GM18867 (cell line): Measurements from ENCODE around the gene DKK3.

Experiments used
- ATAC-seq: cut with Tn5 transposase; IDR thresholded peaks from one replicate; pipeline ENCODE4 v1.9.1; 2021; ENCODE audit warnings: mild to moderate bottlenecking, moderate library complexity; ENCODE audit not compliant: unreplicated experiment

The DKK3 gene

GRCh38 chr11:11985016-11985715 is 23.3 kb downstream of the DKK3 start:
- ATAC-seq: no peak

GRCh38 chr11:11984563-11984962 is 23.9 kb downstream of the DKK3 start:
- no peak for ATAC-seq

- ATAC-seq: no peak
These were observed 25.0 kb downstream of the DKK3 start for GRCh38 chr11:11983427-11983826.

- no peak for ATAC-seq
These were observed 25.5 kb downstream of the DKK3 start for GRCh38 chr11:11982975-11983374.

GRCh38 chr11:11982461-11982860 is 26.0 kb downstream of the DKK3 start:
- ATAC-seq: no peak

- ATAC-seq: no peak
These were observed 26.6 kb downstream of the DKK3 start for GRCh38 chr11:11981840-11982239.

GRCh38 chr11:11981364-11981763 is 27.1 kb downstream of the DKK3 start:
- no peak for ATAC-seq

GRCh38 chr11:11980841-11981308 is 27.6 kb downstream of the DKK3 start:
- ATAC-seq: no peak

- ATAC-seq: no peak
These were observed 28.2 kb downstream of the DKK3 start for GRCh38 chr11:11980200-11980599.

- no peak for ATAC-seq
These were observed 28.8 kb downstream of the DKK3 start for GRCh38 chr11:11979488-11980117.

GRCh38 chr11:11978792-11979487 is 29.5 kb downstream of the DKK3 start:
- no peak for ATAC-seq

GRCh38 chr11:11978098-11978637 is 30.3 kb downstream of the DKK3 start:
- no peak for ATAC-seq

- ATAC-seq: no peak
These were observed 31.1 kb downstream of the DKK3 start for GRCh38 chr11:11977206-11977938.

- ATAC-seq: no peak
These were observed 31.8 kb downstream of the DKK3 start for GRCh38 chr11:11976481-11977127.

- ATAC-seq: no peak
These were observed 33.0 kb downstream of the DKK3 start for GRCh38 chr11:11975201-11976092.

GRCh38 chr11:11973866-11974265 is 34.6 kb downstream of the DKK3 start:
- no peak for ATAC-seq

- no peak for ATAC-seq
These were observed 35.0 kb downstream of the DKK3 start for GRCh38 chr11:11973361-11973800.

GRCh38 chr11:11972730-11973341 is 35.6 kb downstream of the DKK3 start:
- no peak for ATAC-seq
